Right lobe of liver (tissue), 4 donors: ENCODE measurements around the gene VAC14.

ENCODE experiments used
- CTCF ChIP-seq, 4 donors: fragments of 200-600 bp in 3 of 4; fragments of 450-650 bp in 1 of 4; IDR thresholded peaks; one replicate each; pipeline versions ENCODE4 v1.5.1 to v1.8.0; 2016 to 2022; ENCODE audit warnings: antibody characterized with exemption in 4 of 4, mild to moderate bottlenecking in 2 of 4
- POLR2A ChIP-seq: fragments of 450-650 bp; IDR thresholded peaks from one replicate; pipeline ENCODE4 v1.6.1; 2017; ENCODE audit warnings: antibody characterized with exemption, mild to moderate bottlenecking
- donor health status: DM: no; HTN: no; CAD: no.
- donor health status: DM: no; HTN: no; CAD: no.
- donor health status: DM: no; HTN: yes; CAD: no.

- TF ChIP-seq POLR2A (no peak), CTCF (IDR thresholded peaks at IDR 0.05) (no peak)
Measured at GRCh38 chr16:70665113-70665694, 135.8 kb downstream of the VAC14 start.
